A673 (cell line): ENCODE data around the gene DKK3.

Experiments used
- EZH2 ChIP-seq: fragments of 200-600 bp; sonication (generic); IDR thresholded peaks from 2 replicates; pipeline ENCODE4 v1.6.1; 2017; ENCODE audit warnings: borderline replicate concordance, low read depth, mild to moderate bottlenecking, mixed read lengths, antibody characterized with exemption, low read length; ENCODE audit not compliant: poor library complexity, severe bottlenecking
- TF ChIP-seq, protein P1 (sequence below): fragments of 300-800, 200-600 bp; sonication (generic); conservative IDR thresholded peaks from 2 replicates; pipeline ENCODE4 v1.5.1; 2017; ENCODE audit warnings: low read depth, mild to moderate bottlenecking, antibody characterized with exemption, low read length, moderate library complexity, mixed read lengths

DNA sequence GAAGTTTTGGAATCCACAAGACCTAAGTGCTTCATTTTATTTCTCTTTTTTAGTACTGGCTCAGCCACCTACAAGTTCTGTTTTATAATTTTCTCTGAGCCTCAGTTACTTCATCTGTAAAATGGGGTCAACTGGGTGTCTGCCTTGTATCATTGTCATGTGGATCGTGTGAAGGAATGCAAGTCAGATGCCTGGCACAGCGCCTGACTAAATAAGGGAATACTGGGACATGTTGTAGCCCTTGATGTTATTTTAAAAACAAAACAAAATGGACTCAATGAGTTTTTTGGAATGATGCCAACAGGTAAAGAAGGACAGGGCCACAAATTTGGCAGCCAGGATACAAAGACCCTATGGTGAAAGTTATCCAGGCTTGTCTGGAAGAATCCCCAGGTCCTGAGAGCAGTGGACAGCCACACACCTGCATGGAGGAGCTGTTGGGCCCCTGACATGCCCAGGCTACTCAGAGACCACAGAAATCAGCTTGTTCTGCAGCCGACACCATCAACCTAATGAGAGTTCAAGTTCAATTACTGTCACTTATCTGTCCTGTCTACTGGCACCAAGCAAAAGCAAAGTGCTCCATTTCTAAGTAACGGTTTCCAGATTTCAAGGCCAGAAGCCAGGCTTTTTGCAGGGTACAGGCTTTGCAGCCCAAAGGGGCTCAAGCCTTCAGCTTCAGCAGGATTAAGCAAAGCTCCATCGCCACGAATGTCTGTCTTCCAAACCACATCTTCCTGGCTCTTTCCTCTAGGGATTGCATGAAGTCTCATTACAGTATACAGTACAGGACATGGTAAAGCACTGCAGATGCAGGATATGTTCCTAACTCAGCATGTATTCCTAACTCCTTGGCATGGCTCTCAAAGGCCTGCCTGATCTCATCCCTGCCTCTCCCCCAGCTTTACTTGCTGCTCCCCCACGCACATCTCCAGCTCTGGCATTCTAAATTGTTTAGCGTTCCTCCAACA lies 18.4 kb downstream of the DKK3 start:
- TF ChIP-seq, protein P1, sequence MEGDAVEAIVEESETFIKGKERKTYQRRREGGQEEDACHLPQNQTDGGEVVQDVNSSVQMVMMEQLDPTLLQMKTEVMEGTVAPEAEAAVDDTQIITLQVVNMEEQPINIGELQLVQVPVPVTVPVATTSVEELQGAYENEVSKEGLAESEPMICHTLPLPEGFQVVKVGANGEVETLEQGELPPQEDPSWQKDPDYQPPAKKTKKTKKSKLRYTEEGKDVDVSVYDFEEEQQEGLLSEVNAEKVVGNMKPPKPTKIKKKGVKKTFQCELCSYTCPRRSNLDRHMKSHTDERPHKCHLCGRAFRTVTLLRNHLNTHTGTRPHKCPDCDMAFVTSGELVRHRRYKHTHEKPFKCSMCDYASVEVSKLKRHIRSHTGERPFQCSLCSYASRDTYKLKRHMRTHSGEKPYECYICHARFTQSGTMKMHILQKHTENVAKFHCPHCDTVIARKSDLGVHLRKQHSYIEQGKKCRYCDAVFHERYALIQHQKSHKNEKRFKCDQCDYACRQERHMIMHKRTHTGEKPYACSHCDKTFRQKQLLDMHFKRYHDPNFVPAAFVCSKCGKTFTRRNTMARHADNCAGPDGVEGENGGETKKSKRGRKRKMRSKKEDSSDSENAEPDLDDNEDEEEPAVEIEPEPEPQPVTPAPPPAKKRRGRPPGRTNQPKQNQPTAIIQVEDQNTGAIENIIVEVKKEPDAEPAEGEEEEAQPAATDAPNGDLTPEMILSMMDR = no peak
- no peak for TF ChIP-seq EZH2
